DND-41 (cell line): ENCODE results near the gene ITPR3.

ENCODE experiments used
- ATAC-seq: fragments of 200-7000 bp; cut with Tn5 transposase; 3 replicates; pipeline ENCODE4 v1.9.1; 2021; ENCODE audit warnings: low read depth; ENCODE audit not compliant: insufficient read depth
- DNase-seq: peaks from one replicate; pipeline ENCODE4 v3.0.0-alpha.2; 2020
- H2AFZ ChIP-seq: 2 replicates; pipeline ENCODE4 v1.6.0; 2012; ENCODE audit warnings: low read depth, low read length
- H3K27ac ChIP-seq: 2 replicates; pipeline ENCODE4 v1.5.1; 2012; ENCODE audit warnings: low read length, inconsistent platforms
- H3K27me3 ChIP-seq: fragments of 200-600 bp; sonication (generic); 2 replicates; pipeline ENCODE4 v1.6.0; 2012; ENCODE audit warnings: low read length, mild to moderate bottlenecking, inconsistent platforms; ENCODE audit not compliant: insufficient read depth, poor library complexity
- H3K36me3 ChIP-seq: 2 replicates; pipeline ENCODE4 v1.5.1; 2012; ENCODE audit warnings: low read length, inconsistent platforms; ENCODE audit not compliant: insufficient read depth
- H3K4me1 ChIP-seq: 2 replicates; pipeline ENCODE4 v1.5.1; 2012; ENCODE audit warnings: mild to moderate bottlenecking, low read length; ENCODE audit not compliant: insufficient read depth
- H3K4me2 ChIP-seq: 2 replicates; pipeline ENCODE4 v1.6.0; 2012; ENCODE audit warnings: mild to moderate bottlenecking, moderate library complexity, low read length, inconsistent platforms; ENCODE audit not compliant: insufficient read depth
- H3K4me3 ChIP-seq, 2 experiments: fragments of 200-600 bp in 1 of 2; shearing (Covaris generic) in 1 of 2; 2 replicates each; pipeline ENCODE4 v1.5.1; 2012 to 2016; ENCODE audit warnings: inconsistent platforms in 2 of 2, low read length in 2 of 2, mild to moderate bottlenecking in 2 of 2, low read depth in 1 of 2, moderate library complexity in 1 of 2
- H3K79me2 ChIP-seq: 2 replicates; pipeline ENCODE4 v1.6.0; 2012; ENCODE audit warnings: low read length, inconsistent platforms; ENCODE audit not compliant: insufficient read depth
- H3K9ac ChIP-seq: 2 replicates; pipeline ENCODE4 v1.6.0; 2012; ENCODE audit warnings: low read depth, mild to moderate bottlenecking, inconsistent platforms, low read length, moderate library complexity
- H3K9me3 ChIP-seq: 2 replicates; pipeline ENCODE4 v1.5.1; 2012; ENCODE audit warnings: low read length, moderate library complexity, mild to moderate bottlenecking, inconsistent platforms; ENCODE audit not compliant: insufficient read depth, severe bottlenecking
- H4K20me1 ChIP-seq: 2 replicates; pipeline ENCODE4 v1.6.0; 2012; ENCODE audit warnings: low read length; ENCODE audit not compliant: insufficient read depth
- EZH2 ChIP-seq: IDR thresholded peaks from 3 replicates; pipeline ENCODE4 v1.6.1; 2012; ENCODE audit warnings: borderline replicate concordance, low read depth, mild to moderate bottlenecking, moderate library complexity, low read length, inconsistent platforms; ENCODE audit not compliant: severe bottlenecking
- TF ChIP-seq, protein P1 (sequence below): IDR thresholded peaks from 2 replicates; pipeline ENCODE4 v1.5.1; 2012; ENCODE audit warnings: borderline replicate concordance, low read length, moderate library complexity, mild to moderate bottlenecking; ENCODE audit not compliant: poor library complexity, severe bottlenecking; ENCODE audit errors: extremely low read depth

Gene ITPR3

GRCh38 chr6:33599413-33599938, 21.6 kb upstream of the ITPR3 start:
- Histone ChIP-seq H3K9ac (no peak overlapping the region), H3K4me2 (no peak overlapping the region), H3K27ac (no peak overlapping the region), H3K4me3 (no peak overlapping the region), H2AFZ (no peak overlapping the region), H4K20me1 (no peaks in the 10 kb centered on the region), H3K4me1 (no peaks in the 10 kb centered on the region), H3K36me3 (no peaks in the 10 kb centered on the region), H3K79me2 (no peaks in the 10 kb centered on the region), H3K9me3 (no peaks in the 10 kb centered on the region), H3K27me3 (no peaks in the 10 kb centered on the region)
- TF ChIP-seq EZH2, result no peak
- TF ChIP-seq, protein P1, sequence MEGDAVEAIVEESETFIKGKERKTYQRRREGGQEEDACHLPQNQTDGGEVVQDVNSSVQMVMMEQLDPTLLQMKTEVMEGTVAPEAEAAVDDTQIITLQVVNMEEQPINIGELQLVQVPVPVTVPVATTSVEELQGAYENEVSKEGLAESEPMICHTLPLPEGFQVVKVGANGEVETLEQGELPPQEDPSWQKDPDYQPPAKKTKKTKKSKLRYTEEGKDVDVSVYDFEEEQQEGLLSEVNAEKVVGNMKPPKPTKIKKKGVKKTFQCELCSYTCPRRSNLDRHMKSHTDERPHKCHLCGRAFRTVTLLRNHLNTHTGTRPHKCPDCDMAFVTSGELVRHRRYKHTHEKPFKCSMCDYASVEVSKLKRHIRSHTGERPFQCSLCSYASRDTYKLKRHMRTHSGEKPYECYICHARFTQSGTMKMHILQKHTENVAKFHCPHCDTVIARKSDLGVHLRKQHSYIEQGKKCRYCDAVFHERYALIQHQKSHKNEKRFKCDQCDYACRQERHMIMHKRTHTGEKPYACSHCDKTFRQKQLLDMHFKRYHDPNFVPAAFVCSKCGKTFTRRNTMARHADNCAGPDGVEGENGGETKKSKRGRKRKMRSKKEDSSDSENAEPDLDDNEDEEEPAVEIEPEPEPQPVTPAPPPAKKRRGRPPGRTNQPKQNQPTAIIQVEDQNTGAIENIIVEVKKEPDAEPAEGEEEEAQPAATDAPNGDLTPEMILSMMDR, result no peak
- DNase-seq (no peak), ATAC-seq (no peak)

DNA sequence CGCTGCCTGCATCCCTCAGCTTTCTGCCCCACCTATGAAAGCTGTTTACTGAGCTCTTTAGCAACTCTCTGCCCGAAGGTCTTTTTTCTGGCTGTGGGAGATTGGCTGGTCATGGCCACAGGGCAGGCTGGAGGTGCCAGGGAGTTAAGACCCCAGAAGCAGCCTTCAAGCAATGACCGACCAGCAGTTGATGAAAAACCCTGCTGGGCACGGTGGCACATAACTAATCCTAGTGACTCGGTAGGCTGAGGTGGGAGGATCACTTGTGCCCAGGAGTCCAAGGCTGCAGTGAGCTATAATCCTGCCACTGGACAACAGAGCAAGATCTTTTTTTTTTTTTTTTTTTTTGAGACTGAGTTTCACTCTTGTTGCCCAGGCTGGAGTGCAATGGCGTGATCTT, 20.4 kb upstream of the ITPR3 start:
- TF ChIP-seq EZH2, result no peak
- TF ChIP-seq, protein P1, result no peak
- Histone ChIP-seq H3K9me3 (no peaks in the 10 kb centered on the region), H3K79me2 (no peaks in the 10 kb centered on the region), H3K27me3 (no peaks in the 10 kb centered on the region), H3K4me1 (no peaks in the 10 kb centered on the region), H2AFZ (no peak overlapping the region), H3K27ac (no peak overlapping the region), H3K4me2 (no peak overlapping the region), H3K9ac (no peak overlapping the region), H4K20me1 (no peaks in the 10 kb centered on the region), H3K36me3 (no peaks in the 10 kb centered on the region), H3K4me3 (no peak overlapping the region)
- ATAC-seq (no peak), DNase-seq (no peak)

- Histone ChIP-seq H3K79me2 (no peaks in the 10 kb centered on the region), H3K4me2 (no peak overlapping the region), H3K36me3 (no peaks in the 10 kb centered on the region), H2AFZ (no peak overlapping the region), H3K9ac (no peak overlapping the region), H4K20me1 (no peaks in the 10 kb centered on the region), H3K9me3 (no peaks in the 10 kb centered on the region), H3K4me1 (no peaks in the 10 kb centered on the region), H3K4me3 (no peak overlapping the region), H3K27me3 (no peaks in the 10 kb centered on the region), H3K27ac (no peak overlapping the region)
- no peak for ATAC-seq
- DNase-seq, result no peak
- TF ChIP-seq, protein P1, result no peak
- no peak for TF ChIP-seq EZH2
Observed at GRCh38 chr6:33602180-33602579, 18.9 kb upstream of the ITPR3 start.
